ENCODE data around the gene AMELY. TPM values are rescaled to one million over a fixed set of nuclear protein-coding genes. Genes with fewer than 3 reads are reported as not detected.
"Not testable (repeated sequence)": the region's sequence is repeated elsewhere in the genome, so short reads cannot be mapped to it uniquely, and the experiment has no call there.

Gene AMELY
- not detected for polyA plus RNA-seq

GRCh38 chrY:6911253-6911881 is at the start of gene AMELY:
AMELY (minus strand) TSS chrY:6911752; CDS start chrY:6872608, 39,144 bp downstream.
- H3K4me3 Mint-ChIP-seq: no peak within 1 kb of the TSS
- H3K9me3 Mint-ChIP-seq: no peaks in the 10 kb centered on the region
- no peak within 1 kb of the TSS for H3K27ac Mint-ChIP-seq
- H3K4me1 Mint-ChIP-seq: no peaks in the 10 kb centered on the region
- no peak for DNase-seq
- H3K36me3 Mint-ChIP-seq: no peaks in the 10 kb centered on the region
- peaks cover 0 to 7% (median 0%) of the 10 kb centered on the region in 3 donors for H3K27me3 Mint-ChIP-seq (ENCODE audit: low read depth in 3 of 3)

GRCh38 chrY:6949947-6950346 is 38.4 kb upstream of the AMELY start:
- Mint-ChIP-seq H3K4me1 (no peaks in the 10 kb centered on the region), H3K27ac (no peak overlapping the region), H3K27me3 (ENCODE audit: low read depth in 3 of 3) (peaks cover 0 to 2% (median 0%) of the 10 kb centered on the region in 3 donors), H3K36me3 (no peaks in the 10 kb centered on the region), H3K4me3 (no peak overlapping the region), H3K9me3 (no peaks in the 10 kb centered on the region)
- no peak for DNase-seq

- peaks cover 0 to 2% (median 0%) of the 10 kb centered on the region in 3 donors for H3K27me3 Mint-ChIP-seq (ENCODE audit: low read depth in 3 of 3)
- no peak overlapping the region for H3K27ac Mint-ChIP-seq
- H3K4me1 Mint-ChIP-seq: no peaks in the 10 kb centered on the region
- no peak for DNase-seq
- no peaks in the 10 kb centered on the region for H3K9me3 Mint-ChIP-seq
- no peaks in the 10 kb centered on the region for H3K36me3 Mint-ChIP-seq
- H3K4me3 Mint-ChIP-seq: no peak overlapping the region
Observed at GRCh38 chrY:6948378-6948777, 36.8 kb upstream of the AMELY start.

GRCh38 chrY:6947695-6948094 is 36.1 kb upstream of the AMELY start:
- Mint-ChIP-seq H3K36me3 (no peaks in the 10 kb centered on the region), H3K4me1 (no peaks in the 10 kb centered on the region), H3K9me3 (no peaks in the 10 kb centered on the region), H3K4me3 (no peak overlapping the region), H3K27me3 (ENCODE audit: low read depth in 3 of 3) (peaks cover 0 to 2% (median 0%) of the 10 kb centered on the region in 3 donors), H3K27ac (no peak overlapping the region)
- DNase-seq: no peak

GRCh38 chrY:6935497-6935896 is 23.9 kb upstream of the AMELY start:
- Mint-ChIP-seq H3K27ac (no peak overlapping the region), H3K9me3 (no peaks in the 10 kb centered on the region), H3K27me3 (ENCODE audit: low read depth in 3 of 3) (peaks cover 0 to 6% (median 0%) of the 10 kb centered on the region in 3 donors), H3K4me3 (no peak overlapping the region), H3K36me3 (no peaks in the 10 kb centered on the region), H3K4me1 (no peaks in the 10 kb centered on the region)
- DNase-seq: no peak

GRCh38 chrY:6931779-6932396 is 20.3 kb upstream of the AMELY start:
- Mint-ChIP-seq H3K36me3 (no peaks in the 10 kb centered on the region), H3K4me3 (no peak overlapping the region), H3K4me1 (no peaks in the 10 kb centered on the region), H3K27me3 (ENCODE audit: low read depth in 3 of 3) (peaks cover 0 to 6% (median 0%) of the 10 kb centered on the region in 3 donors), H3K9me3 (no peaks in the 10 kb centered on the region), H3K27ac (no peak overlapping the region)
- no peak for DNase-seq

- H3K27me3 Mint-ChIP-seq (ENCODE audit: low read depth in 3 of 3): no peaks in the 10 kb centered on the region
- no peak overlapping the region for H3K4me3 Mint-ChIP-seq
- no peaks in the 10 kb centered on the region for H3K36me3 Mint-ChIP-seq
- H3K4me1 Mint-ChIP-seq: no peaks in the 10 kb centered on the region
- DNase-seq: no peak
- no peak overlapping the region for H3K27ac Mint-ChIP-seq
- no peaks in the 10 kb centered on the region for H3K9me3 Mint-ChIP-seq
Observed at GRCh38 chrY:6929237-6929636, 17.7 kb upstream of the AMELY start.

GRCh38 chrY:6928265-6928664 is 16.7 kb upstream of the AMELY start:
- H3K36me3 Mint-ChIP-seq: no peaks in the 10 kb centered on the region
- no peak for DNase-seq
- no peak overlapping the region for H3K27ac Mint-ChIP-seq
- no peaks in the 10 kb centered on the region for H3K9me3 Mint-ChIP-seq
- no peak overlapping the region for H3K4me3 Mint-ChIP-seq
- H3K4me1 Mint-ChIP-seq: no peaks in the 10 kb centered on the region
- no peaks in the 10 kb centered on the region for H3K27me3 Mint-ChIP-seq (ENCODE audit: low read depth in 3 of 3)

GRCh38 chrY:6921061-6921460 is 9.5 kb upstream of the AMELY start:
- H3K27ac Mint-ChIP-seq: no peak overlapping the region
- H3K4me1 Mint-ChIP-seq: no peaks in the 10 kb centered on the region
- H3K4me3 Mint-ChIP-seq: no peak overlapping the region
- no peak for DNase-seq
- no peaks in the 10 kb centered on the region for H3K36me3 Mint-ChIP-seq
- H3K9me3 Mint-ChIP-seq: peaks cover 0 to 2% (median 0%) of the 10 kb centered on the region in 6 donors
- peaks cover 0 to 2% (median 0%) of the 10 kb centered on the region in 3 donors for H3K27me3 Mint-ChIP-seq (ENCODE audit: low read depth in 3 of 3)

- H3K36me3 Mint-ChIP-seq: no peaks in the 10 kb centered on the region
Observed at GRCh38 chrY:6913362-6913761, 1.8 kb upstream of the AMELY start.

GRCh38 chrY:6910372-6911252 is 940 bp downstream of the AMELY start, which contains the start of gene TBL1Y:
TBL1Y (plus strand) TSS chrY:6910697; CDS start chrY:7025085, 114,388 bp downstream.
- Mint-ChIP-seq H3K27ac (no peak within 1 kb of the TSS), H3K9me3 (no peaks in the 10 kb centered on the region), H3K36me3 (no peaks in the 10 kb centered on the region), H3K4me3 (peak within 1 kb of the TSS in 1 of 5 donors; percentile 46), H3K4me1 (no peaks in the 10 kb centered on the region), H3K27me3 (ENCODE audit: low read depth in 3 of 3) (peaks cover 0 to 7% (median 0%) of the 10 kb centered on the region in 3 donors)
- DNase-seq: no peak

More at GRCh38 chrY:6913362-6913761, 1.8 kb upstream of the AMELY start:
- DNase-seq: no peak
- H3K27ac Mint-ChIP-seq: no peak overlapping the region
- H3K4me3 Mint-ChIP-seq: no peak overlapping the region
- no peaks in the 10 kb centered on the region for H3K9me3 Mint-ChIP-seq
- peaks cover 0 to 6% (median 0%) of the 10 kb centered on the region in 3 donors for H3K27me3 Mint-ChIP-seq (ENCODE audit: low read depth in 3 of 3)
- no peaks in the 10 kb centered on the region for H3K4me1 Mint-ChIP-seq

GRCh38 chrY:6909856-6910255 is 1.7 kb downstream of the AMELY start:
- no peak for DNase-seq
- peaks cover 0 to 7% (median 0%) of the 10 kb centered on the region in 3 donors for H3K27me3 Mint-ChIP-seq (ENCODE audit: low read depth in 3 of 3)
- H3K4me1 Mint-ChIP-seq: no peaks in the 10 kb centered on the region
- H3K4me3 Mint-ChIP-seq: peak overlapping the region in 1 of 5 donors; percentile 23
- no peak overlapping the region for H3K27ac Mint-ChIP-seq
- H3K9me3 Mint-ChIP-seq: no peaks in the 10 kb centered on the region
- H3K36me3 Mint-ChIP-seq: no peaks in the 10 kb centered on the region

- Mint-ChIP-seq H3K4me3 (peak overlapping the region in 1 of 5 donors; percentile 46), H3K27me3 (ENCODE audit: low read depth in 3 of 3) (peaks cover 0 to 7% (median 0%) of the 10 kb centered on the region in 3 donors), H3K9me3 (no peaks in the 10 kb centered on the region), H3K27ac (no peak overlapping the region), H3K36me3 (no peaks in the 10 kb centered on the region), H3K4me1 (no peaks in the 10 kb centered on the region)
- DNase-seq: no peak
Observed at GRCh38 chrY:6909118-6909521, 2.4 kb downstream of the AMELY start.

GRCh38 chrY:6908021-6908420 is 3.5 kb downstream of the AMELY start:
- H3K4me3 Mint-ChIP-seq; H3K27me3 Mint-ChIP-seq (ENCODE audit: low read depth in 3 of 3); H3K36me3 Mint-ChIP-seq; DNase-seq; H3K4me1 Mint-ChIP-seq; H3K27ac Mint-ChIP-seq; H3K9me3 Mint-ChIP-seq: not testable (repeated sequence)
